Neural cell (in vitro differentiated cells): ENCODE results near the gene CCDC158. TPM values are rescaled to one million over a fixed set of nuclear protein-coding genes. Genes with fewer than 3 reads are reported as not detected.

Source experiments
- H2AFZ ChIP-seq: fragments of 200-600, 300-800 bp; sonication (generic), shearing (Covaris generic); 2 replicates; pipeline ENCODE4 v1.6.0; 2014; ENCODE audit warnings: low read depth, mild to moderate bottlenecking, antibody characterized with exemption, low read length, moderate library complexity
- H3F3A ChIP-seq: fragments of 200-600 bp; shearing (Covaris generic); 2 replicates; pipeline ENCODE4 v1.6.1; 2016; ENCODE audit warnings: mild to moderate bottlenecking, moderate library complexity, mixed read lengths, antibody characterized with exemption, low read length; ENCODE audit not compliant: insufficient read depth, poor library complexity, severe bottlenecking
- H3K27ac ChIP-seq: fragments of 200-600, 300-800 bp; sonication (generic), shearing (Covaris generic); 2 replicates; pipeline ENCODE4 v1.5.1; 2014; ENCODE audit warnings: mild to moderate bottlenecking, low read length, moderate library complexity
- H3K27me3 ChIP-seq: fragments of 300-800, 200-600 bp; sonication (generic), shearing (Covaris generic); 2 replicates; pipeline ENCODE4 v1.6.0; 2014; ENCODE audit warnings: mild to moderate bottlenecking, low read depth, low read length, moderate library complexity; ENCODE audit not compliant: insufficient read depth
- H3K36me3 ChIP-seq: fragments of 300-800, 200-600 bp; sonication (generic), shearing (Covaris generic); 2 replicates; pipeline ENCODE4 v1.5.1; 2014; ENCODE audit warnings: mild to moderate bottlenecking, antibody characterized with exemption, low read length, moderate library complexity; ENCODE audit not compliant: insufficient read depth
- H3K4me2 ChIP-seq: fragments of 300-800, 200-600 bp; sonication (generic), shearing (Covaris generic); 2 replicates; pipeline ENCODE4 v1.6.0; 2014; ENCODE audit warnings: mild to moderate bottlenecking, low read length
- H3K4me3 ChIP-seq: fragments of 300-800, 200-600 bp; sonication (generic), shearing (Covaris generic); 2 replicates; pipeline ENCODE4 v1.5.1; 2014; ENCODE audit warnings: mild to moderate bottlenecking, low read length, moderate library complexity
- H3K79me2 ChIP-seq: fragments of 200-600 bp; shearing (Covaris generic); replicated peaks from 2 replicates; pipeline ENCODE4 v1.6.0; 2014; ENCODE audit warnings: mild to moderate bottlenecking, low read length, moderate library complexity; ENCODE audit not compliant: insufficient read depth
- H3K9ac ChIP-seq: fragments of 300-800, 200-600 bp; sonication (generic), shearing (Covaris generic); 2 replicates; pipeline ENCODE4 v1.6.1; 2016; ENCODE audit warnings: mild to moderate bottlenecking, low read length, mixed read lengths
- H3K9me2 ChIP-seq: fragments of 200-600 bp; shearing (Covaris generic); 2 replicates; pipeline ENCODE4 v1.6.1; 2016; ENCODE audit warnings: mild to moderate bottlenecking, low read length, mixed read lengths; ENCODE audit not compliant: insufficient read depth
- H3K9me3 ChIP-seq: fragments of 200-600, 300-800 bp; sonication (generic), shearing (Covaris generic); 2 replicates; pipeline ENCODE4 v1.6.1; 2016; ENCODE audit warnings: mild to moderate bottlenecking, mixed run types, low read length, moderate library complexity, mixed read lengths
- H4K20me1 ChIP-seq: fragments of 200-600 bp; shearing (Covaris generic); 2 replicates; pipeline ENCODE4 v1.6.1; 2016; ENCODE audit warnings: mild to moderate bottlenecking, mixed run types; ENCODE audit not compliant: insufficient read depth
- EP300 ChIP-seq: fragments of 450-650 bp; conservative IDR thresholded peaks from 2 replicates; pipeline ENCODE4 v1.6.1; 2014; ENCODE audit warnings: antibody characterized with exemption, mild to moderate bottlenecking, moderate library complexity; ENCODE audit not compliant: poor library complexity, severe bottlenecking
- EZH2 ChIP-seq: fragments of 200-600, 300-800 bp; shearing (Covaris generic), sonication (generic); IDR thresholded peaks from 2 replicates; pipeline ENCODE4 v1.6.1; 2014; ENCODE audit warnings: antibody characterized with exemption, low read length, borderline replicate concordance, mild to moderate bottlenecking; ENCODE audit not compliant: insufficient read depth, poor library complexity, severe bottlenecking
- MXI1 ChIP-seq: fragments of 450-650 bp; conservative IDR thresholded peaks from 2 replicates; pipeline ENCODE4 v1.6.1; 2014; ENCODE audit warnings: antibody characterized with exemption, mild to moderate bottlenecking; ENCODE audit not compliant: poor library complexity, severe bottlenecking
- POLR2AphosphoS5 ChIP-seq: IDR thresholded peaks from 2 replicates; pipeline ENCODE4 v1.6.1; 2012
- RAD21 ChIP-seq: fragments of 450-650 bp; conservative IDR thresholded peaks from 2 replicates; pipeline ENCODE4 v1.6.1; 2014; ENCODE audit warnings: antibody characterized with exemption, mild to moderate bottlenecking, moderate library complexity
- SMC3 ChIP-seq: fragments of 450-650 bp; conservative IDR thresholded peaks from 2 replicates; pipeline ENCODE4 v1.6.1; 2014; ENCODE audit warnings: antibody characterized with exemption, mild to moderate bottlenecking, moderate library complexity; ENCODE audit not compliant: poor library complexity
- TAF1 ChIP-seq: IDR thresholded peaks from 2 replicates; pipeline ENCODE4 v1.6.1; 2012; ENCODE audit warnings: low read depth
- polyA plus RNA-seq: library from polyadenylated mRNA; depleted of rRNA; stranded (reverse); fragments of >200 nt; gene quantifications from 2 replicates; pipeline ENCODE4 v1.2.3, GENCODE V29; 2014
- TF ChIP-seq, protein P1 (sequence below): fragments of 450-650 bp; IDR thresholded peaks from 2 replicates; pipeline ENCODE4 v1.5.1; 2014; ENCODE audit warnings: antibody characterized with exemption, mild to moderate bottlenecking, moderate library complexity; ENCODE audit not compliant: poor library complexity, severe bottlenecking
- TF ChIP-seq, protein P2 (sequence below): IDR thresholded peaks from 2 replicates; pipeline ENCODE4 v1.6.1; 2012; ENCODE audit warnings: borderline replicate concordance

The CCDC158 gene
- polyA plus RNA-seq, 1 donor from 2014 or later, result not detected

DNA sequence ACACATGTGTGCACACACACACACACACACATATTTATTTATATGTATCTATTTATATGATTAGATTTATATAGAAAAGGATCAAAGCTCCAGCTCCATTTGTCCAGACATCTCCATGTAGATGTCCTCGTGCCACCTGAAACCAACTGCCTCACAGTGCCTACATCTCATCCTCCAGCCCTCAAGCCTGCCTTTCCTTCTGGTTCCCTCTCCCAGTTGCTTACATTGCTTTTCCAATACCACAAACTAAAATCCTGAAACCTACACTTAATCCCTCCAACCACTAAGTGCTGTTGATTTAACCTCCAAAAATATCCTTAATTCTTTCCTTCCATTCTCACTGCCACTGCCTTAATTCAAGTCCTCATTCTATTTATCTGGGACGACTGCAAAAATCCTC lies 63.0 kb downstream of the CCDC158 start:
- no peak overlapping the region for H3K4me3 ChIP-seq
- no peak overlapping the region for H3K27ac ChIP-seq
- H3K4me2 ChIP-seq, result no peak overlapping the region
- no peaks in the 10 kb centered on the region for H3K9me3 ChIP-seq
- no peak overlapping the region for H2AFZ ChIP-seq
- TF ChIP-seq, protein P1, sequence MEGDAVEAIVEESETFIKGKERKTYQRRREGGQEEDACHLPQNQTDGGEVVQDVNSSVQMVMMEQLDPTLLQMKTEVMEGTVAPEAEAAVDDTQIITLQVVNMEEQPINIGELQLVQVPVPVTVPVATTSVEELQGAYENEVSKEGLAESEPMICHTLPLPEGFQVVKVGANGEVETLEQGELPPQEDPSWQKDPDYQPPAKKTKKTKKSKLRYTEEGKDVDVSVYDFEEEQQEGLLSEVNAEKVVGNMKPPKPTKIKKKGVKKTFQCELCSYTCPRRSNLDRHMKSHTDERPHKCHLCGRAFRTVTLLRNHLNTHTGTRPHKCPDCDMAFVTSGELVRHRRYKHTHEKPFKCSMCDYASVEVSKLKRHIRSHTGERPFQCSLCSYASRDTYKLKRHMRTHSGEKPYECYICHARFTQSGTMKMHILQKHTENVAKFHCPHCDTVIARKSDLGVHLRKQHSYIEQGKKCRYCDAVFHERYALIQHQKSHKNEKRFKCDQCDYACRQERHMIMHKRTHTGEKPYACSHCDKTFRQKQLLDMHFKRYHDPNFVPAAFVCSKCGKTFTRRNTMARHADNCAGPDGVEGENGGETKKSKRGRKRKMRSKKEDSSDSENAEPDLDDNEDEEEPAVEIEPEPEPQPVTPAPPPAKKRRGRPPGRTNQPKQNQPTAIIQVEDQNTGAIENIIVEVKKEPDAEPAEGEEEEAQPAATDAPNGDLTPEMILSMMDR, result no peak
- TF ChIP-seq SMC3 (no peak), EP300 (no peak)
- no peaks in the 10 kb centered on the region for H3K27me3 ChIP-seq
- no peaks in the 10 kb centered on the region for H3K36me3 ChIP-seq
- no peaks in the 10 kb centered on the region for H3K79me2 ChIP-seq
- H3K9ac ChIP-seq, result no peak overlapping the region
- H3F3A ChIP-seq, result no peaks in the 10 kb centered on the region
- H4K20me1 ChIP-seq, result no peaks in the 10 kb centered on the region
- H3K9me2 ChIP-seq, result no peaks in the 10 kb centered on the region

- no peak overlapping the region for H3K9ac ChIP-seq
- H3K27me3 ChIP-seq, result no peaks in the 10 kb centered on the region
- H3K4me2 ChIP-seq, result no peak overlapping the region
- no peaks in the 10 kb centered on the region for H3K36me3 ChIP-seq
- H3K27ac ChIP-seq, result no peak overlapping the region
- no peak overlapping the region for H2AFZ ChIP-seq
- H3K9me2 ChIP-seq, result no peaks in the 10 kb centered on the region
- H3K79me2 ChIP-seq, result no peaks in the 10 kb centered on the region
- no peaks in the 10 kb centered on the region for H3F3A ChIP-seq
- no peaks in the 10 kb centered on the region for H3K9me3 ChIP-seq
- TF ChIP-seq TAF1, result no peak
- no peak overlapping the region for H3K4me3 ChIP-seq
- no peaks in the 10 kb centered on the region for H4K20me1 ChIP-seq
These were observed 66.1 kb downstream of the CCDC158 start for GRCh38 chr4:76354517-76355473.

GRCh38 chr4:76342803-76343202 lies 78.1 kb downstream of the CCDC158 start:
- Histone ChIP-seq H3K27me3 (no peaks in the 10 kb centered on the region), H3K27ac (no peak overlapping the region), H3F3A (no peaks in the 10 kb centered on the region), H3K4me3 (no peak overlapping the region), H3K4me2 (no peak overlapping the region), H3K9me2 (no peaks in the 10 kb centered on the region), H3K9ac (no peak overlapping the region), H3K9me3 (no peaks in the 10 kb centered on the region), H3K79me2 (no peaks in the 10 kb centered on the region), H3K36me3 (no peaks in the 10 kb centered on the region), H4K20me1 (no peaks in the 10 kb centered on the region), H2AFZ (no peak overlapping the region)
- TF ChIP-seq MXI1, result no peak
- TF ChIP-seq, protein P1, result no peak
- TF ChIP-seq SMC3, result no peak
- TF ChIP-seq, protein P2, sequence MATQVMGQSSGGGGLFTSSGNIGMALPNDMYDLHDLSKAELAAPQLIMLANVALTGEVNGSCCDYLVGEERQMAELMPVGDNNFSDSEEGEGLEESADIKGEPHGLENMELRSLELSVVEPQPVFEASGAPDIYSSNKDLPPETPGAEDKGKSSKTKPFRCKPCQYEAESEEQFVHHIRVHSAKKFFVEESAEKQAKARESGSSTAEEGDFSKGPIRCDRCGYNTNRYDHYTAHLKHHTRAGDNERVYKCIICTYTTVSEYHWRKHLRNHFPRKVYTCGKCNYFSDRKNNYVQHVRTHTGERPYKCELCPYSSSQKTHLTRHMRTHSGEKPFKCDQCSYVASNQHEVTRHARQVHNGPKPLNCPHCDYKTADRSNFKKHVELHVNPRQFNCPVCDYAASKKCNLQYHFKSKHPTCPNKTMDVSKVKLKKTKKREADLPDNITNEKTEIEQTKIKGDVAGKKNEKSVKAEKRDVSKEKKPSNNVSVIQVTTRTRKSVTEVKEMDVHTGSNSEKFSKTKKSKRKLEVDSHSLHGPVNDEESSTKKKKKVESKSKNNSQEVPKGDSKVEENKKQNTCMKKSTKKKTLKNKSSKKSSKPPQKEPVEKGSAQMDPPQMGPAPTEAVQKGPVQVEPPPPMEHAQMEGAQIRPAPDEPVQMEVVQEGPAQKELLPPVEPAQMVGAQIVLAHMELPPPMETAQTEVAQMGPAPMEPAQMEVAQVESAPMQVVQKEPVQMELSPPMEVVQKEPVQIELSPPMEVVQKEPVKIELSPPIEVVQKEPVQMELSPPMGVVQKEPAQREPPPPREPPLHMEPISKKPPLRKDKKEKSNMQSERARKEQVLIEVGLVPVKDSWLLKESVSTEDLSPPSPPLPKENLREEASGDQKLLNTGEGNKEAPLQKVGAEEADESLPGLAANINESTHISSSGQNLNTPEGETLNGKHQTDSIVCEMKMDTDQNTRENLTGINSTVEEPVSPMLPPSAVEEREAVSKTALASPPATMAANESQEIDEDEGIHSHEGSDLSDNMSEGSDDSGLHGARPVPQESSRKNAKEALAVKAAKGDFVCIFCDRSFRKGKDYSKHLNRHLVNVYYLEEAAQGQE, result no peak
- TF ChIP-seq RAD21, result no peak
- no peak for TF ChIP-seq POLR2AphosphoS5
- no peak for TF ChIP-seq EP300
- no peak for TF ChIP-seq EZH2
- no peak for TF ChIP-seq TAF1
